Testis (tissue), 3 donors: ENCODE results near the gene AOC2. TPM values are rescaled to one million over a fixed set of nuclear protein-coding genes. Genes with fewer than 3 reads are reported as not detected.

Experiments used
- DNase-seq: peaks from one replicate; pipeline ENCODE4 v3.0.0-alpha.2; 2019
- H3K27ac ChIP-seq, 2 donors: fragments of 200-600 bp; sonication (generic); one replicate each; pipeline ENCODE4 v1.5.1; 2019
- H3K27me3 ChIP-seq: fragments of 200-600 bp; sonication (generic); one replicate; pipeline ENCODE4 v1.5.1; 2019
- H3K36me3 ChIP-seq: fragments of 200-600 bp; sonication (generic); one replicate; pipeline ENCODE4 v1.5.1; 2017; ENCODE audit warnings: low read depth; ENCODE audit errors: missing control alignments
- H3K4me1 ChIP-seq: fragments of 200-600 bp; sonication (generic); one replicate; pipeline ENCODE4 v1.5.1; 2019
- H3K4me3 ChIP-seq, 2 donors: fragments of 200-600 bp; sonication (generic); one replicate each; pipeline ENCODE4 v1.5.1; 2017 to 2019
- H3K9me3 ChIP-seq: fragments of 200-600 bp; sonication (generic); one replicate; pipeline ENCODE4 v1.5.1; 2017
- CTCF ChIP-seq, 3 experiments: fragments of 450-650 bp in 2 of 3; fragments of 200-600 bp in 1 of 3; sonication (generic) in 1 of 3; IDR thresholded peaks; one replicate each; pipeline ENCODE4 v1.5.1; 2016 to 2019; ENCODE audit warnings: antibody characterized with exemption in 3 of 3, mild to moderate bottlenecking in 2 of 3, moderate library complexity in 1 of 3
- POLR2A ChIP-seq: fragments of 450-650 bp; IDR thresholded peaks from one replicate; pipeline ENCODE4 v1.6.1; 2017; ENCODE audit warnings: antibody characterized with exemption, mild to moderate bottlenecking, moderate library complexity
- WGBS, 2 donors: methylation state at CpG; one replicate each; pipeline ENCODE4 v1.1.5; 2018; 5-methylcytosine and 5-hydroxymethylcytosine counted together
- intact Hi-C: fragments of 100-400 bp; cut with DNase I; formaldehyde crosslinking; loops from one replicate; pipeline ENCODE4 v1.15.1; 2023; ENCODE audit warnings: low total_unique reads
- polyA plus RNA-seq: library from polyadenylated mRNA; stranded (reverse); fragments of 350-450 nt; fragmentation: Illumina TruSeq; extraction: RNeasy Lipid Tissue Mini Kit (QIAGEN cat#74804); gene quantifications from one replicate; pipeline ENCODE4 v1.2.3, GENCODE V29; 2014; ENCODE audit warnings: low read depth, low replicate concordance; ENCODE audit not compliant: insufficient read depth
- total RNA-seq, 2 donors: library from RNA; depleted of rRNA; stranded (reverse); fragments of >200 nt; gene quantifications; one replicate each; pipeline ENCODE4 v1.2.3, GENCODE V29; 2016

The AOC2 gene
- total and polyA plus RNA-seq, 3 donors from 2014 or later, result 5.7 to 14.6 (median 10.3) TPM

GRCh38 chr17:42818379-42818778 is 26.0 kb upstream of the AOC2 start:
- no peak for DNase-seq
- no peak overlapping the region for H3K4me3 ChIP-seq
- no peak for TF ChIP-seq POLR2A
- no peak for TF ChIP-seq CTCF (IDR thresholded peaks at IDR 0.05)
- WGBS, 2 donors, result 78 to 79% methylated on average over 4 to 5 of the region's 5 CpGs
- no peak overlapping the region for H3K27ac ChIP-seq
- H3K27me3 ChIP-seq, result no peaks in the 10 kb centered on the region
- peaks cover 4% of the 10 kb centered on the region for H3K4me1 ChIP-seq
- intact Hi-C loops, result no loop called here
- H3K9me3 ChIP-seq, result no peaks in the 10 kb centered on the region
- no peaks in the 10 kb centered on the region for H3K36me3 ChIP-seq

- H3K27me3 ChIP-seq, result no peaks in the 10 kb centered on the region
- no peak overlapping the region for H3K4me3 ChIP-seq
- peaks cover 7% of the 10 kb centered on the region for H3K4me1 ChIP-seq
- H3K27ac ChIP-seq, result no peak overlapping the region
- intact Hi-C loops, result loop anchor here (10.0 kb wide), 1 partner anchor 95 kb away; no protein-coding TSS in a partner anchor
- WGBS, 2 donors, result 36 to 47% methylated on average over 2 of the region's 2 CpGs
- no peaks in the 10 kb centered on the region for H3K36me3 ChIP-seq
- TF ChIP-seq CTCF (IDR thresholded peaks at IDR 0.05) (peak in 2 of 3 experiments; percentile 43 to 60), POLR2A (no peak)
- no peaks in the 10 kb centered on the region for H3K9me3 ChIP-seq
- peak; percentile 68 for DNase-seq
Observed at GRCh38 chr17:42819939-42820535, 24.3 kb upstream of the AOC2 start.

DNA sequence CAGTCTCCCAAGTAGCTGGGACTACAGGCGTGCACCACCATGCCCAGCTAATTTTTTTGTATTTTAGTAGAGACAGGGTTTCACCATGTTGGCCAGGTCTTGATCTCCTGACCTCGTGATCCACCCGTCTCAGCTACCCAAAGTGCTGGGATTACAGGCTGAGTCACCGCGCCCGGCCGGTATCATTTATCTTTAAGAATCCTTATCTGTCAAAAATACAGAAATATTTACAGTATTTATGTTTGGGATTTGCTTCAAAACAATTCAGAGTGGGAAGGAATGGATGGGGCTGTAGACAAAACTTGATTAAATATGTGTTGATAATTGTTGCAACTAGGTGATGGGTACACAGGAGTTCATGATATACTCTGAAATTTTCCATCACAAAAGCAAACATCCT is 23.2 kb upstream of the AOC2 start:
- H3K4me1 ChIP-seq, result peaks cover 7% of the 10 kb centered on the region
- intact Hi-C loops, result loop anchor here (10.0 kb wide), 1 partner anchor 96 kb away; no protein-coding TSS in a partner anchor
- DNase-seq, result no peak
- 94 to 95% methylated on average over 7 of the region's 7 CpGs for WGBS, 2 donors
- TF ChIP-seq POLR2A, result no peak
- no peak for TF ChIP-seq CTCF (IDR thresholded peaks at IDR 0.05)
- no peaks in the 10 kb centered on the region for H3K27me3 ChIP-seq
- no peaks in the 10 kb centered on the region for H3K36me3 ChIP-seq
- no peaks in the 10 kb centered on the region for H3K9me3 ChIP-seq
- H3K27ac ChIP-seq, result no peak overlapping the region
- no peak overlapping the region for H3K4me3 ChIP-seq

- no peak overlapping the region for H3K27ac ChIP-seq
- no peak for DNase-seq
- H3K4me3 ChIP-seq, result no peak overlapping the region
- no peaks in the 10 kb centered on the region for H3K9me3 ChIP-seq
- peaks cover 7% of the 10 kb centered on the region for H3K4me1 ChIP-seq
- intact Hi-C loops, result loop anchor here (10.0 kb wide), 1 partner anchor 103 kb away; no protein-coding TSS in a partner anchor
- H3K36me3 ChIP-seq, result no peaks in the 10 kb centered on the region
- TF ChIP-seq POLR2A (no peak), CTCF (IDR thresholded peaks at IDR 0.05) (no peak)
- H3K27me3 ChIP-seq, result no peaks in the 10 kb centered on the region
- WGBS, 2 donors, result 82 to 96% methylated on average over 1 of the region's 1 CpG
Observed at GRCh38 chr17:42827472-42827871, 16.9 kb upstream of the AOC2 start.

GRCh38 chr17:42830971-42831370 is 13.4 kb upstream of the AOC2 start:
- no peak for TF ChIP-seq POLR2A
- no peak for TF ChIP-seq CTCF (IDR thresholded peaks at IDR 0.05)
- intact Hi-C loops, result no loop called here
- Histone ChIP-seq H3K36me3 (no peaks in the 10 kb centered on the region), H3K4me1 (peaks cover 10% of the 10 kb centered on the region), H3K9me3 (no peaks in the 10 kb centered on the region), H3K4me3 (no peak overlapping the region), H3K27me3 (no peaks in the 10 kb centered on the region), H3K27ac (no peak overlapping the region)
- DNase-seq, result no peak
